ENCODE measurements around the gene FSD1. TPM values are rescaled to one million over a fixed set of nuclear protein-coding genes. Genes with fewer than 3 reads are reported as not detected.

FSD1 gene
- total RNA-seq, 1 donor from 2014 or later, result 48.3 TPM

DNA sequence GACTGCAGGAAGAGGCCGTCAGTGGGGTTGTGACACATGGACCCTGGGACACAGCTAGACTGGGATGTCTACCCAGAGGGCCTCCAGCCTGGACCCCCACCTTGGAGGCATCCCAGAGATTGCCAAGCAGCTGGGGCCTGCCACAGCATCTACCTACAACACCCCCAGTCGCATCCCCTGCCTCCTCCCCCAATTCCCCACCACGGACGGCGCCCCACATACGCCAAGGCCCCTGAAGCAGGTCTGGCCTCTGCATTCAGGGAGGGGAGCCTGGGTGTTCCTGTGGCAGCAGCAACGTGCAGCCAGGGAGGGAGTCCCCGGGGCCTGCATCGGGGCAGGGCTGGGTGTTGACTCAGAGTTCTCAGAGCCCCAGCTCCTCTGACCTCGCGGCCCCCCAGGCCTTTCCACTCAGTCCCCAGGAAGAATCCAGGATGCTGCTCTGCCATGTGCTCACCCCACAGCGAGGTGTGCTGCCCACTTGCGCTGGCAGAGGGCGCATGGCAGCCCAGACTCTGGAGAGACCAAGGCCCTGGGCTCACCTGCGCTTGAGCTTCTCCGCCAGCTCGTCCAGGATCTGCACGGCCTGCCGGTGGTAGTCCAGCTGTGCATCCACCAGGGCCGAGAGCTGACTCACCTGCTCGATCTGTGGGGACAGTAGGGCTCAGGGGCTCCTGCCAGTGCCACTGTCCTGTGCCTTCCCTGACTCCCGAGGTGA, 58.6 kb downstream of the FSD1 start:
- no peak overlapping the region for H3K4me2 ChIP-seq
- no peak overlapping the region for H3K4me3 ChIP-seq
- no peak overlapping the region for H2AFZ ChIP-seq (replicated peaks)
- peak overlapping the region; percentile 74 for H3K27ac ChIP-seq
- no peaks in the 10 kb centered on the region for H3K36me3 ChIP-seq
- H4K20me1 ChIP-seq (ENCODE audit: low read depth), result peaks cover 27% of the 10 kb centered on the region
- H3K9me3 ChIP-seq (ENCODE audit: low read depth), result no peaks in the 10 kb centered on the region
- H3K36me3 Mint-ChIP-seq, result peaks cover 4% of the 10 kb centered on the region
- no peak overlapping the region for H3K9ac ChIP-seq
- TF ChIP-seq EZH2 (IDR thresholded peaks at IDR 0.05), result no peak
- TF ChIP-seq, protein P1, sequence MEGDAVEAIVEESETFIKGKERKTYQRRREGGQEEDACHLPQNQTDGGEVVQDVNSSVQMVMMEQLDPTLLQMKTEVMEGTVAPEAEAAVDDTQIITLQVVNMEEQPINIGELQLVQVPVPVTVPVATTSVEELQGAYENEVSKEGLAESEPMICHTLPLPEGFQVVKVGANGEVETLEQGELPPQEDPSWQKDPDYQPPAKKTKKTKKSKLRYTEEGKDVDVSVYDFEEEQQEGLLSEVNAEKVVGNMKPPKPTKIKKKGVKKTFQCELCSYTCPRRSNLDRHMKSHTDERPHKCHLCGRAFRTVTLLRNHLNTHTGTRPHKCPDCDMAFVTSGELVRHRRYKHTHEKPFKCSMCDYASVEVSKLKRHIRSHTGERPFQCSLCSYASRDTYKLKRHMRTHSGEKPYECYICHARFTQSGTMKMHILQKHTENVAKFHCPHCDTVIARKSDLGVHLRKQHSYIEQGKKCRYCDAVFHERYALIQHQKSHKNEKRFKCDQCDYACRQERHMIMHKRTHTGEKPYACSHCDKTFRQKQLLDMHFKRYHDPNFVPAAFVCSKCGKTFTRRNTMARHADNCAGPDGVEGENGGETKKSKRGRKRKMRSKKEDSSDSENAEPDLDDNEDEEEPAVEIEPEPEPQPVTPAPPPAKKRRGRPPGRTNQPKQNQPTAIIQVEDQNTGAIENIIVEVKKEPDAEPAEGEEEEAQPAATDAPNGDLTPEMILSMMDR (IDR thresholded peaks at IDR 0.05), result peak; percentile 32
- no peak for TF ChIP-seq EZH2phosphoT487 (IDR thresholded peaks at IDR 0.05)
- H3K27me3 ChIP-seq, result no peaks in the 10 kb centered on the region
- peaks cover 7% of the 10 kb centered on the region for H3K4me1 ChIP-seq
- H3K9me3 Mint-ChIP-seq, result no peaks in the 10 kb centered on the region
- H3K4me1 Mint-ChIP-seq, result peaks cover 12% of the 10 kb centered on the region
- peaks cover 10% of the 10 kb centered on the region for H3K79me2 ChIP-seq (ENCODE audit: low read depth)
- H3K27me3 Mint-ChIP-seq (ENCODE audit: insufficient read depth, low read depth), result peaks cover 10% of the 10 kb centered on the region
- DNase-seq (ENCODE audit: low spot score), result peak; percentile 42
- H3K4me3 Mint-ChIP-seq, result no peak overlapping the region
- no peak overlapping the region for H3K27ac Mint-ChIP-seq
- peaks cover 48% of the 10 kb centered on the region for H3F3A ChIP-seq (ENCODE audit: low read depth)

DNA sequence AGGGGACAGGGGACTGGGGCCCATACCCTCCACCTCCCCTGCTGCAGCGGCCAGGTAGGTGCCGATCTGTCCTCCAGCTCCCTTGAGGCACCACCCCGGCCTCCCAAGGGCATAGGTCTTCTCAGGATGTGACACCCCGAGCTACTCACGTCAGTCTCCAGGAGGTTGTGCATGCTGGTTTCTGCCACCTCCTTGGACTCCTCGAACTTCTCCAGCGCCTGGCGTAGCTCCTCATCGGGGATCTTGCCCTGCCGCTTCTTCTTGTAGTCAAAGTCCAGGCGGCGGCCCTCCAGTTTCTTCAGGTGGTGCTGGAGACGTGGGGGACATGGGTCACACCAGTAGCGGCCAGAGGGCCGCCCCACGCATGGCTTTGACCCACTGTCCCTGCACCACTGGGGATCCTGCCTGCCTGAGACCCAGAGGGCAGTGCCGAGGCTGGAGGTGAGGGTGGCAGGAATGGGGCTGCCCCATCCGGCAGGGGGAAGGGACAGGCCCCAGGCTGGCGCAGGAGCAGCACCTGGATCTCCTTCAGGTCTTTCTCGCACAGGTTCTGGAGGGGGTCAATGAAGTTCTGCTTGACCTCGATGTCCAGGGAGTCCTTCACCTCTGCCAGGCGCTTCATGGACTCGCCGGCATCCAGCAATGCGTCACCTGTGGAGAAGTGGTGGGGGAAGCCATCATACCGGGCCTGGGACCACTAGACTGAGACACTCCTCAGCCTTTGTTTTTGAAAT, 59.3 kb downstream of the FSD1 start:
- peaks cover 8% of the 10 kb centered on the region for H3K4me1 ChIP-seq
- peak overlapping the region; percentile 72 for H3K27ac Mint-ChIP-seq
- H3K4me2 ChIP-seq, result no peak overlapping the region
- no peaks in the 10 kb centered on the region for H3K36me3 ChIP-seq
- no peak for DNase-seq (ENCODE audit: low spot score)
- H3K9me3 Mint-ChIP-seq, result no peaks in the 10 kb centered on the region
- H3K9ac ChIP-seq, result no peak overlapping the region
- H3K36me3 Mint-ChIP-seq, result peaks cover 4% of the 10 kb centered on the region
- peaks cover 35% of the 10 kb centered on the region for H4K20me1 ChIP-seq (ENCODE audit: low read depth)
- peaks cover 16% of the 10 kb centered on the region for H3K4me1 Mint-ChIP-seq
- H3K9me3 ChIP-seq (ENCODE audit: low read depth), result no peaks in the 10 kb centered on the region
- H3K79me2 ChIP-seq (ENCODE audit: low read depth), result peaks cover 15% of the 10 kb centered on the region
- H3K4me3 ChIP-seq, result no peak overlapping the region
- no peak overlapping the region for H2AFZ ChIP-seq (replicated peaks)
- peaks cover 10% of the 10 kb centered on the region for H3K27me3 Mint-ChIP-seq (ENCODE audit: insufficient read depth, low read depth)
- H3K4me3 Mint-ChIP-seq, result no peak overlapping the region
- H3F3A ChIP-seq (ENCODE audit: low read depth), result peaks cover 45% of the 10 kb centered on the region
- no peak overlapping the region for H3K27ac ChIP-seq
- no peaks in the 10 kb centered on the region for H3K27me3 ChIP-seq
- TF ChIP-seq, protein P1 (IDR thresholded peaks at IDR 0.05), result no peak
- TF ChIP-seq EZH2phosphoT487 (IDR thresholded peaks at IDR 0.05), result no peak
- TF ChIP-seq EZH2 (IDR thresholded peaks at IDR 0.05), result no peak

DNA sequence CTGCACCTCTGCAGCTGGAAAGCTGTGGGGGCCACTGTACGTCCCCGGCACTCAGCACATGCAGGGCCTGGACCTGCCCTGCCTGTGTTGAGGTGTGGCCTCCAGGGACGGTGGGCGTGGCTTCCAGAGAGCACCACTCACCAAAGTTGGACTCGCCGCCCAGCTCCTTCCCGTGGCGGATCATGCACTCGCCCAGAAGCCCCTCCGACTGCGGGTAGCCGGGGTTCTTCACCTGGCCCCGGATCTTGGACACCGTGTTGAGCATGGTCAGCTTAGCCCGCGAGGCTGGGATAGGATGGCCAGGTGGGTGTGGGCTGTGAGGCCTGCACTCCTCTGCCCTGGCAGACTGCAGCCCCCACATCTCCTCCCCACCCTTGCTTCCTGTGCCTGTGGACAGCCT, 60.9 kb downstream of the FSD1 start:
- peaks cover 23% of the 10 kb centered on the region for H3K4me1 ChIP-seq
- H3K27ac Mint-ChIP-seq, result no peak overlapping the region
- H3K4me2 ChIP-seq, result no peak overlapping the region
- no peaks in the 10 kb centered on the region for H3K9me3 ChIP-seq (ENCODE audit: low read depth)
- no peak overlapping the region for H3K4me3 ChIP-seq
- no peak for DNase-seq (ENCODE audit: low spot score)
- H3K9me3 Mint-ChIP-seq, result no peaks in the 10 kb centered on the region
- peaks cover 10% of the 10 kb centered on the region for H3K27me3 Mint-ChIP-seq (ENCODE audit: insufficient read depth, low read depth)
- H2AFZ ChIP-seq (replicated peaks), result no peak overlapping the region
- H3K27ac ChIP-seq, result no peak overlapping the region
- peaks cover 43% of the 10 kb centered on the region for H3F3A ChIP-seq (ENCODE audit: low read depth)
- H3K9ac ChIP-seq, result no peak overlapping the region
- TF ChIP-seq EZH2phosphoT487 (IDR thresholded peaks at IDR 0.05) (no peak), EZH2 (IDR thresholded peaks at IDR 0.05) (no peak)
- TF ChIP-seq, protein P1 (IDR thresholded peaks at IDR 0.05), result no peak
- H3K27me3 ChIP-seq, result no peaks in the 10 kb centered on the region
- peaks cover 4% of the 10 kb centered on the region for H3K36me3 Mint-ChIP-seq
- no peak overlapping the region for H3K4me3 Mint-ChIP-seq
- H3K4me1 Mint-ChIP-seq, result peaks cover 24% of the 10 kb centered on the region
- H4K20me1 ChIP-seq (ENCODE audit: low read depth), result peaks cover 51% of the 10 kb centered on the region
- H3K36me3 ChIP-seq, result no peaks in the 10 kb centered on the region
- H3K79me2 ChIP-seq (ENCODE audit: low read depth), result peaks cover 19% of the 10 kb centered on the region
